Activated CD4-positive, alpha-beta memory T cell treated with anti-CD3 and anti-CD28 coated beads, Interleukin-2, amount 10 ng/mL, durations not matched to agents 7 days and 5 days (primary cell): ENCODE data around the gene RORC. TPM values are rescaled to one million over a fixed set of nuclear protein-coding genes. Genes with fewer than 3 reads are reported as not detected.

Source experiments
- CTCF ChIA-PET: fragments of 350-600 bp; sonication (Branson Sonifier 250); formaldehyde crosslinking; loops from one replicate; lab custom pipeline; 2021; ENCODE audit warnings: antibody characterized with exemption, inconsistent platforms; lab: Charles Lee
- POLR2A ChIA-PET: fragments of 350-600 bp; sonication (Branson Sonifier 250); formaldehyde crosslinking; loops from one replicate; lab custom pipeline; 2021; ENCODE audit warnings: antibody characterized with exemption; lab: Charles Lee
- DNase-seq: peaks from one replicate; pipeline ENCODE4 v3.0.0-alpha.2; 2020
- H3K27ac Mint-ChIP-seq: one replicate; pipeline ENCODE4 v1.8.0; 2021; ENCODE audit warnings: mild to moderate bottlenecking, mixed read lengths
- H3K27me3 Mint-ChIP-seq: one replicate; pipeline ENCODE4 v1.8.0; 2021; ENCODE audit warnings: mixed read lengths
- H3K36me3 Mint-ChIP-seq: one replicate; pipeline ENCODE4 v1.8.0; 2021; ENCODE audit warnings: low read depth, mixed read lengths
- H3K4me1 Mint-ChIP-seq: one replicate; pipeline ENCODE4 v1.8.0; 2021; ENCODE audit warnings: mixed read lengths
- H3K4me3 Mint-ChIP-seq: one replicate; pipeline ENCODE4 v1.8.0; 2021; ENCODE audit warnings: mild to moderate bottlenecking, mixed read lengths
- H3K9me3 Mint-ChIP-seq: one replicate; pipeline ENCODE4 v1.8.0; 2021; ENCODE audit warnings: mixed read lengths
- total RNA-seq, 2 experiments: library from RNA; stranded (reverse); gene quantifications; one replicate each; pipeline ENCODE4 v1.2.3, GENCODE V29; 2021

The RORC gene
- total RNA-seq, 2 experiments from 2014 or later = 25.4 to 25.8 TPM

GRCh38 chr1:151825204-151825603, 6.4 kb downstream of the RORC start:
- Mint-ChIP-seq H3K36me3 (peaks cover 3% of the 10 kb centered on the region), H3K4me1 (peaks cover 85% of the 10 kb centered on the region), H3K4me3 (peak overlapping the region; percentile 81), H3K27ac (peak overlapping the region; percentile 97), H3K9me3 (no peaks in the 10 kb centered on the region), H3K27me3 (no peaks in the 10 kb centered on the region)
- POLR2A ChIA-PET = interaction anchor here (0.6 to 3.0 kb wide), 6 partner anchors 9 to 212 kb away, joined by 3 to 17 read pairs (median 6); partner anchors contain the start of genes C2CD4D and S100A11
- CTCF ChIA-PET = interaction anchor here (1.2 to 3.5 kb wide), 3 partner anchors 9 to 35 kb away, joined by 3 to 21 read pairs (median 3); partner anchors contain the start of gene TDRKH
- DNase-seq = no peak

GRCh38 chr1:151823175-151823574, 8.4 kb downstream of the RORC start:
- no peaks in the 10 kb centered on the region for H3K27me3 Mint-ChIP-seq
- H3K4me3 Mint-ChIP-seq = peak overlapping the region; percentile 81
- H3K27ac Mint-ChIP-seq = peak overlapping the region; percentile 74
- POLR2A ChIA-PET = interaction anchor here (1.1 to 2.4 kb wide), 4 partner anchors 13 to 20 kb away, joined by 3 to 13 read pairs (median 6); partner anchors contain the start of gene C2CD4D
- CTCF ChIA-PET = interaction anchor here (1.0 to 1.5 kb wide), 2 partner anchors 13 to 34 kb away, joined by 3 to 5 read pairs; no protein-coding TSS in a partner anchor
- H3K4me1 Mint-ChIP-seq = peaks cover 85% of the 10 kb centered on the region
- peaks cover 6% of the 10 kb centered on the region for H3K36me3 Mint-ChIP-seq
- no peak for DNase-seq
- no peaks in the 10 kb centered on the region for H3K9me3 Mint-ChIP-seq

- no peaks in the 10 kb centered on the region for H3K27me3 Mint-ChIP-seq
- H3K4me3 Mint-ChIP-seq = peak overlapping the region; percentile 81
- H3K9me3 Mint-ChIP-seq = no peaks in the 10 kb centered on the region
- peak overlapping the region; percentile 74 for H3K27ac Mint-ChIP-seq
- peaks cover 85% of the 10 kb centered on the region for H3K4me1 Mint-ChIP-seq
- CTCF ChIA-PET = interaction anchor here (0.6 to 1.5 kb wide), 3 partner anchors 14 to 626 kb away, joined by 4 to 5 read pairs (median 4); no protein-coding TSS in a partner anchor
- POLR2A ChIA-PET = interaction anchor here (0.6 to 2.9 kb wide), 7 partner anchors 8 to 541 kb away, joined by 3 to 16 read pairs (median 3); partner anchors contain the start of gene C2CD4D
- peaks cover 6% of the 10 kb centered on the region for H3K36me3 Mint-ChIP-seq
- DNase-seq = no peak
These were observed 9.2 kb downstream of the RORC start for GRCh38 chr1:151822404-151822803.

GRCh38 chr1:151820940-151821339, 10.7 kb downstream of the RORC start:
- DNase-seq = no peak
- H3K36me3 Mint-ChIP-seq = peaks cover 11% of the 10 kb centered on the region
- H3K27me3 Mint-ChIP-seq = no peaks in the 10 kb centered on the region
- H3K4me3 Mint-ChIP-seq = peak overlapping the region; percentile 66
- H3K9me3 Mint-ChIP-seq = no peaks in the 10 kb centered on the region
- POLR2A ChIA-PET = interaction anchor here (0.8 to 2.9 kb wide), 14 partner anchors 7 to 494 kb away, joined by 3 to 16 read pairs (median 6); partner anchors contain the start of genes C2CD4D, LINGO4, MRPL9 and TDRKH
- H3K4me1 Mint-ChIP-seq = peaks cover 87% of the 10 kb centered on the region
- CTCF ChIA-PET = interaction anchor here (0.9 to 2.1 kb wide), 7 partner anchors 10 to 181 kb away, joined by 3 to 11 read pairs (median 5); no protein-coding TSS in a partner anchor
- peak overlapping the region; percentile 74 for H3K27ac Mint-ChIP-seq

- peak overlapping the region; percentile 9 for H3K4me3 Mint-ChIP-seq
These were observed 11.5 kb downstream of the RORC start for GRCh38 chr1:151819976-151820623.

GRCh38 chr1:151819227-151819835, 12.3 kb downstream of the RORC start:
- ChIA-PET CTCF (no interaction called here), POLR2A (interaction anchor here (1.5 kb wide), 1 partner anchor 9 kb away, joined by 5 read pairs; no protein-coding TSS in a partner anchor)
- DNase-seq = no peak
- H3K36me3 Mint-ChIP-seq = peaks cover 15% of the 10 kb centered on the region
- H3K27me3 Mint-ChIP-seq = no peaks in the 10 kb centered on the region
- H3K4me1 Mint-ChIP-seq = peaks cover 94% of the 10 kb centered on the region
- H3K4me3 Mint-ChIP-seq = peak overlapping the region; percentile 9
- H3K9me3 Mint-ChIP-seq = no peaks in the 10 kb centered on the region
- peak overlapping the region; percentile 74 for H3K27ac Mint-ChIP-seq

More at GRCh38 chr1:151819976-151820623, 11.5 kb downstream of the RORC start:
- Mint-ChIP-seq H3K9me3 (no peaks in the 10 kb centered on the region), H3K36me3 (peaks cover 15% of the 10 kb centered on the region), H3K27me3 (no peaks in the 10 kb centered on the region), H3K27ac (peak overlapping the region; percentile 74), H3K4me1 (peaks cover 91% of the 10 kb centered on the region)
- POLR2A ChIA-PET = interaction anchor here (0.8 to 2.9 kb wide), 12 partner anchors 8 to 493 kb away, joined by 3 to 16 read pairs (median 6); partner anchors contain the start of genes LINGO4, MRPL9 and TDRKH
- CTCF ChIA-PET = interaction anchor here (0.9 to 2.1 kb wide), 4 partner anchors 10 to 182 kb away, joined by 3 to 11 read pairs (median 6); no protein-coding TSS in a partner anchor
- no peak for DNase-seq

GRCh38 chr1:151817353-151817730, 14.3 kb downstream of the RORC start:
- Mint-ChIP-seq H3K27ac (peak overlapping the region; percentile 80), H3K4me1 (peaks cover 97% of the 10 kb centered on the region), H3K27me3 (no peaks in the 10 kb centered on the region), H3K9me3 (no peaks in the 10 kb centered on the region), H3K4me3 (no peak overlapping the region), H3K36me3 (peaks cover 13% of the 10 kb centered on the region)
- POLR2A ChIA-PET = interaction anchor here (1.1 to 4.8 kb wide), 4 partner anchors 8 to 54 kb away, joined by 3 to 48 read pairs (median 10); partner anchors contain the start of genes MRPL9 and RORC
- CTCF ChIA-PET = interaction anchor here (1.8 to 2.3 kb wide), 2 partner anchors 19 to 28 kb away, joined by 6 read pairs; partner anchors contain the start of gene TDRKH
- DNase-seq = no peak

GRCh38 chr1:151816548-151817352, 14.9 kb downstream of the RORC start:
- H3K4me3 Mint-ChIP-seq = no peak overlapping the region
- peaks cover 13% of the 10 kb centered on the region for H3K36me3 Mint-ChIP-seq
- no peaks in the 10 kb centered on the region for H3K9me3 Mint-ChIP-seq
- H3K27me3 Mint-ChIP-seq = no peaks in the 10 kb centered on the region
- CTCF ChIA-PET = interaction anchor here (0.9 to 2.5 kb wide), 4 partner anchors 8 to 27 kb away, joined by 3 to 11 read pairs (median 6); partner anchors contain the start of gene TDRKH
- POLR2A ChIA-PET = interaction anchor here (1.1 to 4.8 kb wide), 5 partner anchors 8 to 54 kb away, joined by 3 to 48 read pairs (median 4); partner anchors contain the start of genes MRPL9 and RORC
- peak overlapping the region; percentile 80 for H3K27ac Mint-ChIP-seq
- DNase-seq = no peak
- H3K4me1 Mint-ChIP-seq = peaks cover 94% of the 10 kb centered on the region

GRCh38 chr1:151815716-151816327, 15.8 kb downstream of the RORC start:
- Mint-ChIP-seq H3K27ac (peak overlapping the region; percentile 80), H3K4me1 (peaks cover 85% of the 10 kb centered on the region), H3K4me3 (peak overlapping the region; percentile 22), H3K36me3 (peaks cover 13% of the 10 kb centered on the region), H3K9me3 (no peaks in the 10 kb centered on the region), H3K27me3 (no peaks in the 10 kb centered on the region)
- peak; percentile 77 for DNase-seq
- ChIA-PET POLR2A (interaction anchor here (0.6 to 4.8 kb wide), 6 partner anchors 8 to 41 kb away, joined by 3 to 48 read pairs (median 4); partner anchors contain the start of gene RORC), CTCF (interaction anchor here (0.5 to 2.5 kb wide), 8 partner anchors 9 to 619 kb away, joined by 3 to 11 read pairs (median 4); partner anchors contain the start of gene TDRKH)

GRCh38 chr1:151814971-151815545, 16.5 kb downstream of the RORC start:
- DNase-seq = no peak
- H3K9me3 Mint-ChIP-seq = no peaks in the 10 kb centered on the region
- peak overlapping the region; percentile 80 for H3K27ac Mint-ChIP-seq
- H3K4me3 Mint-ChIP-seq = no peak overlapping the region
- H3K36me3 Mint-ChIP-seq = peaks cover 13% of the 10 kb centered on the region
- peaks cover 78% of the 10 kb centered on the region for H3K4me1 Mint-ChIP-seq
- ChIA-PET POLR2A (interaction anchor here (0.6 to 4.8 kb wide), 5 partner anchors 10 to 40 kb away, joined by 3 to 48 read pairs (median 4); partner anchors contain the start of gene RORC), CTCF (interaction anchor here (0.5 to 2.5 kb wide), 5 partner anchors 15 to 618 kb away, joined by 3 to 11 read pairs (median 4); partner anchors contain the start of gene TDRKH)
- no peaks in the 10 kb centered on the region for H3K27me3 Mint-ChIP-seq

- H3K27ac Mint-ChIP-seq = no peak overlapping the region
- POLR2A ChIA-PET = interaction anchor here (1.3 to 4.8 kb wide), 3 partner anchors 10 to 16 kb away, joined by 4 to 48 read pairs (median 17); partner anchors contain the start of gene RORC
- CTCF ChIA-PET = interaction anchor here (2.5 kb wide), 1 partner anchor 16 kb away, joined by 11 read pairs; no protein-coding TSS in a partner anchor
These were observed 17.2 kb downstream of the RORC start for GRCh38 chr1:151814426-151814825.

More at GRCh38 chr1:151814426-151814825, 17.2 kb downstream of the RORC start:
- Mint-ChIP-seq H3K36me3 (peaks cover 11% of the 10 kb centered on the region), H3K9me3 (no peaks in the 10 kb centered on the region), H3K4me1 (peaks cover 71% of the 10 kb centered on the region), H3K27me3 (no peaks in the 10 kb centered on the region), H3K4me3 (no peak overlapping the region)
- no peak for DNase-seq
